ENCODE results near the gene ENPP7.

GRCh38 chr17:79684132-79684985 lies 46.4 kb upstream of the ENPP7 start:
- TF ChIP-seq POLR2A (IDR thresholded peaks at IDR 0.05; ENCODE audit: extremely low read depth, insufficient read length) (no peak), CTCF (IDR thresholded peaks at IDR 0.05; ENCODE audit: low read depth, low read length) (no peak), MAX (IDR thresholded peaks at IDR 0.05; ENCODE audit: low read depth, low read length) (no peak), MYC (IDR thresholded peaks at IDR 0.05; ENCODE audit: low read depth, low read length) (no peak)

All from NB4 (cell line).